HL-60 (cell line): Measurements from ENCODE around the gene MAP3K14.

Source experiments
- GABPA ChIP-seq: IDR thresholded peaks from 2 replicates; pipeline ENCODE4 v1.6.1; 2012; ENCODE audit warnings: low read depth
- POLR2AphosphoS5 ChIP-seq: IDR thresholded peaks from 2 replicates; pipeline ENCODE4 v1.6.1; 2012; ENCODE audit warnings: low read depth
- REST ChIP-seq: IDR thresholded peaks from 2 replicates; pipeline ENCODE4 v1.6.1; 2012; ENCODE audit warnings: low read depth; ENCODE audit not compliant: insufficient replicate concordance
- SPI1 ChIP-seq: IDR thresholded peaks from 2 replicates; pipeline ENCODE4 v1.6.1; 2012; ENCODE audit warnings: low read depth, mild to moderate bottlenecking, borderline replicate concordance
- TF ChIP-seq, protein P1 (sequence below): IDR thresholded peaks from one replicate; pipeline ENCODE4 v1.5.1; 2011; ENCODE audit warnings: low read length, control low read depth, inconsistent platforms; ENCODE audit not compliant: insufficient read depth

DNA sequence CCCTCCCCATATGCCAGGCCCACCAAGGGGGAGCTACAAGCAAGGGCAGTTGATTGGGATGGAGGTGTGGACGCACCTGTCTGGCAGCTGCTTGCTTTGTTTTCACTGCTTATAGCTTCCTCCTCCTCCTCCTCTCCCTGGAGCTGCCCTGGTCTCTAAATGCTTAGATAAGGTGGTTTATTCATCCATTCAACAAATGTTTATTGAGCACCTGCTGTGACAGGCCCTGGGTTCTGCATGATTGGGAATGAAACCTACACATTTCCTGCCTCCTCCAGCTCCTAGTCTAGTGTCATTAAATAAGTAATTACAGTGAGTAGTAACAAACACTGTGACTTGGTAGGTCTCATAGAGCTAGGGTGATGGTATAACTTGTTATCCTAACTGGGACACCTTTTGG lies 17.4 kb upstream of the MAP3K14 start:
- TF ChIP-seq, protein P1, sequence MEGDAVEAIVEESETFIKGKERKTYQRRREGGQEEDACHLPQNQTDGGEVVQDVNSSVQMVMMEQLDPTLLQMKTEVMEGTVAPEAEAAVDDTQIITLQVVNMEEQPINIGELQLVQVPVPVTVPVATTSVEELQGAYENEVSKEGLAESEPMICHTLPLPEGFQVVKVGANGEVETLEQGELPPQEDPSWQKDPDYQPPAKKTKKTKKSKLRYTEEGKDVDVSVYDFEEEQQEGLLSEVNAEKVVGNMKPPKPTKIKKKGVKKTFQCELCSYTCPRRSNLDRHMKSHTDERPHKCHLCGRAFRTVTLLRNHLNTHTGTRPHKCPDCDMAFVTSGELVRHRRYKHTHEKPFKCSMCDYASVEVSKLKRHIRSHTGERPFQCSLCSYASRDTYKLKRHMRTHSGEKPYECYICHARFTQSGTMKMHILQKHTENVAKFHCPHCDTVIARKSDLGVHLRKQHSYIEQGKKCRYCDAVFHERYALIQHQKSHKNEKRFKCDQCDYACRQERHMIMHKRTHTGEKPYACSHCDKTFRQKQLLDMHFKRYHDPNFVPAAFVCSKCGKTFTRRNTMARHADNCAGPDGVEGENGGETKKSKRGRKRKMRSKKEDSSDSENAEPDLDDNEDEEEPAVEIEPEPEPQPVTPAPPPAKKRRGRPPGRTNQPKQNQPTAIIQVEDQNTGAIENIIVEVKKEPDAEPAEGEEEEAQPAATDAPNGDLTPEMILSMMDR, result no peak
- TF ChIP-seq SPI1, result no peak
- no peak for TF ChIP-seq REST
- no peak for TF ChIP-seq GABPA
- TF ChIP-seq POLR2AphosphoS5, result no peak
